HepG2 (cell line): ENCODE measurements around the gene DHH. TPM values are rescaled to one million over a fixed set of nuclear protein-coding genes. Genes with fewer than 3 reads are reported as not detected.

Source experiments
- ATF7-NPFF ChIP-seq: sonication (generic); formaldehyde crosslinking; IDR thresholded peaks from 2 replicates; pipeline ENCODE4 v1.8.1; 2023; ENCODE audit warnings: mild to moderate bottlenecking, low read depth, missing genetic modification reagents, moderate library complexity
- CEBPB ChIP-seq: IDR thresholded peaks from 2 replicates; pipeline ENCODE4 v1.6.1; 2011; ENCODE audit warnings: low read depth, low read length, improper control_type of control experiment, borderline replicate concordance
- CREB3 ChIP-seq: sonication (generic); formaldehyde crosslinking; IDR thresholded peaks from 2 replicates; pipeline ENCODE4 v1.5.0; 2020; ENCODE audit warnings: missing genetic modification reagents
- FOXK1 ChIP-seq: sonication (generic); formaldehyde crosslinking; IDR thresholded peaks from 2 replicates; pipeline ENCODE4 v1.4.0; 2020; ENCODE audit warnings: low read depth, missing genetic modification reagents, borderline replicate concordance
- IRX3 ChIP-seq: sonication (generic); formaldehyde crosslinking; IDR thresholded peaks from 2 replicates; pipeline ENCODE4 v1.8.1; 2023; ENCODE audit warnings: mild to moderate bottlenecking, low read depth, missing genetic modification reagents, borderline replicate concordance
- KDM5B ChIP-seq: sonication (generic); formaldehyde crosslinking; IDR thresholded peaks from 2 replicates; pipeline ENCODE4 v1.4.0; 2020; ENCODE audit warnings: missing genetic modification reagents, mild to moderate bottlenecking, borderline replicate concordance
- MLLT10 ChIP-seq: sonication (generic); formaldehyde crosslinking; IDR thresholded peaks from 2 replicates; pipeline ENCODE4 v1.4.0; 2020; ENCODE audit warnings: missing genetic modification reagents
- MYC ChIP-seq: sonication (generic); formaldehyde crosslinking; IDR thresholded peaks from 2 replicates; pipeline ENCODE4 v1.9.0; 2021; ENCODE audit warnings: missing genetic modification reagents, borderline replicate concordance
- NKX3-1 ChIP-seq: sonication (generic); formaldehyde crosslinking; IDR thresholded peaks from 2 replicates; pipeline ENCODE4 v1.5.0; 2020; ENCODE audit warnings: missing genetic modification reagents
- NR3C1 ChIP-seq: sonication (generic); formaldehyde crosslinking; IDR thresholded peaks from 2 replicates; pipeline ENCODE4 v1.4.0; 2020; ENCODE audit warnings: missing genetic modification reagents
- RNF219 ChIP-seq: sonication (generic); formaldehyde crosslinking; IDR thresholded peaks from 2 replicates; pipeline ENCODE4 v1.5.0; 2020; ENCODE audit warnings: mild to moderate bottlenecking, missing genetic modification reagents
- SIX1 ChIP-seq: sonication (generic); formaldehyde crosslinking; IDR thresholded peaks from 2 replicates; pipeline ENCODE4 v1.4.0; 2020; ENCODE audit warnings: missing genetic modification reagents, borderline replicate concordance
- SRSF1 ChIP-seq: fragments of 200-400 bp; formaldehyde crosslinking; optimal IDR thresholded peaks from 2 replicates; pipeline ENCODE3; 2017; ENCODE audit warnings: mild to moderate bottlenecking, low read depth, low read length, moderate library complexity
- SRY ChIP-seq: sonication (generic); formaldehyde crosslinking; IDR thresholded peaks from 2 replicates; pipeline ENCODE4 v1.8.0; 2022; ENCODE audit warnings: mild to moderate bottlenecking, missing genetic modification reagents
- ZMYM4 ChIP-seq: sonication (generic); formaldehyde crosslinking; IDR thresholded peaks from 2 replicates; pipeline ENCODE4 v1.8.1; 2023; ENCODE audit warnings: mild to moderate bottlenecking, missing genetic modification reagents
- ZNF17 ChIP-seq: sonication (generic); formaldehyde crosslinking; IDR thresholded peaks from 2 replicates; pipeline ENCODE4 v1.5.0; 2020; ENCODE audit warnings: mild to moderate bottlenecking, missing genetic modification reagents
- ZNF232 ChIP-seq: sonication (generic); formaldehyde crosslinking; IDR thresholded peaks from 2 replicates; pipeline ENCODE4 v1.4.0; 2020; ENCODE audit warnings: missing genetic modification reagents, borderline replicate concordance
- ZNF430 ChIP-seq: sonication (generic); formaldehyde crosslinking; IDR thresholded peaks from 2 replicates; pipeline ENCODE4 v1.9.0; 2021; ENCODE audit warnings: mild to moderate bottlenecking, missing genetic modification reagents
- ZNF839 ChIP-seq: sonication (generic); formaldehyde crosslinking; IDR thresholded peaks from 2 replicates; pipeline ENCODE4 v1.4.0; 2020; ENCODE audit warnings: missing genetic modification reagents, mild to moderate bottlenecking, borderline replicate concordance
- polyA plus RNA-seq, 8 experiments: library from polyadenylated mRNA; depleted of rRNA in 3 of 8; stranded (reverse) in 7 of 8; unstranded in 1 of 8; fragments of >200 nt; fragmentation: Illumina TruSeq in 4 of 8; extraction: Trizol in 4 of 8; gene quantifications; 2 replicates each; pipeline versions ENCODE4 v1.2.1 to v1.2.3, GENCODE V29; 2011 to 2016; ENCODE audit warnings: low read depth in 4 of 8, missing spikeins in 1 of 8, mixed read lengths in 1 of 8; ENCODE audit not compliant: insufficient read depth in 1 of 8
- total RNA-seq, 5 experiments: library from RNA; depleted of rRNA; stranded (reverse); fragments of >200 nt; fragmentation: Illumina TruSeq; extraction: Trizol; gene quantifications; 2 replicates each; pipeline ENCODE4 v1.2.3, GENCODE V29; 2016; ENCODE audit warnings: low read depth in 1 of 5
- TF ChIP-seq, protein P1 (sequence below): sonication (generic); formaldehyde crosslinking; IDR thresholded peaks from 2 replicates; pipeline ENCODE4 v1.4.0; 2020; ENCODE audit warnings: missing genetic modification reagents, borderline replicate concordance
- TF ChIP-seq, protein P2 (sequence below): sonication (generic); formaldehyde crosslinking; IDR thresholded peaks from 2 replicates; pipeline ENCODE4 v1.8.0; 2022; ENCODE audit warnings: mild to moderate bottlenecking, missing genetic modification reagents, moderate library complexity

DHH gene
- total and polyA plus RNA-seq, 2 of the 13 experiments (the other 11 are each of a cell fraction or from before 2014, with no cell fraction given) = not detected

DNA sequence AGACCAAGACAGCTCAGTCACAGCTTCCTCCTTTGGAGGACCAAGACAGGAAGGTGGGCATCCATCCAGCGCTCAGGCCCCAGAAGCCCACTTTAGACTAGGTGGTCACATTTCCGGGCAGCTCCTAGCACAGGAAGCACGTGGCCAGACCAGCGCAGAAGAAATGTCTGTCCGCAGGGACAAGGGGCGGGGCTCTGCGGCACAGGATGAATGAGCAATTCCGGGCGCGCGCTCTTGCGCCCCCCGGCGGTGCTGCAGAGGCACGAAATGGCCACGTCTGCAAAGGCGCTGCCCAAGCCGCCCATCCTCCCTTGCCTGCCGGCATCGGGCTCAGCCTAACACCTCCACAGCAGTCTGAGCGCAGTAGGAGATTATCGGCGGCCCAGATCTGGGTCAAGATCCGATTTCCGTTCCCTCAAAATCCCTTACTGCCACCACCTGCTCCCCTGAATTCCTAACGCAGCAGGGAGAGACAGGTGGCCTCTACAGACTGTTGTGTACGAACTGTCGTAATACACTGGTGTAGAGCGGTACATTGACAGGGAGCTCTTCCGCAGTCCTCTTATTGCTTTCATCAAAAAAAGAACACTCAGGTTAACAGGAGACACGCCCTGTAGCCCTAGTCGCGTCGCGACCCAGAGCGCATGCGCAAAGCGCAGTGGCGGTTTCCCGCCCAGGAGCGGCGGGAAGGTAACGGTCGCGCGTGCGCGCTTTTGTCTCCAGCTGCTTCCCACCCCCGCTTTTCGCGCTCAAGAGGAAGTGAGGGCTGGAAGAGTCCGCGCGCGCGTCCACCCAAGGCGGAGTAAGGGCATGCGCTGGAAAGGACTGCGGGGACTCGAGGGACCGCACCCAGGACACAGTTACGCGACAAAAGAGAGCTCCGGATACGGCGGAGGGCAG, 35.8 kb upstream of the DHH start (continued):
- TF ChIP-seq CREB3 (CRISPR knock-in tag) (peak; percentile 39; the same call in 1 of the 2 replicates), ZNF17 (peak; percentile 91), MYC (CRISPR knock-in tag) (peak; percentile 94), ATF7-NPFF (CRISPR knock-in tag) (peak; percentile 87), ZMYM4 (CRISPR knock-in tag) (peak; percentile 85), ZNF430 (CRISPR knock-in tag) (peak; percentile 51), RNF219 (peak; percentile 92), SRY (CRISPR knock-in tag) (0 out of 2 replicates have a peak, but pooled peaks have one; percentile 52), ZNF839 (no peak), FOXK1 (CRISPR knock-in tag) (peak; percentile 18; the same call in 1 of the 2 replicates), IRX3 (CRISPR knock-in tag) (peak; percentile 75; the same call in 1 of the 2 replicates), KDM5B (CRISPR knock-in tag) (peak; percentile 91; the same call in 1 of the 2 replicates), NR3C1 (CRISPR knock-in tag) (no peak), SIX1 (CRISPR knock-in tag) (no peak), ZNF232 (CRISPR knock-in tag) (peak; percentile 78; the same call in 1 of the 2 replicates), CEBPB (no peak), MLLT10 (CRISPR knock-in tag) (no peak), NKX3-1 (0 out of 2 replicates have a peak, but pooled peaks have one; percentile 38), SRSF1 (no peak)
- TF ChIP-seq, protein P1, sequence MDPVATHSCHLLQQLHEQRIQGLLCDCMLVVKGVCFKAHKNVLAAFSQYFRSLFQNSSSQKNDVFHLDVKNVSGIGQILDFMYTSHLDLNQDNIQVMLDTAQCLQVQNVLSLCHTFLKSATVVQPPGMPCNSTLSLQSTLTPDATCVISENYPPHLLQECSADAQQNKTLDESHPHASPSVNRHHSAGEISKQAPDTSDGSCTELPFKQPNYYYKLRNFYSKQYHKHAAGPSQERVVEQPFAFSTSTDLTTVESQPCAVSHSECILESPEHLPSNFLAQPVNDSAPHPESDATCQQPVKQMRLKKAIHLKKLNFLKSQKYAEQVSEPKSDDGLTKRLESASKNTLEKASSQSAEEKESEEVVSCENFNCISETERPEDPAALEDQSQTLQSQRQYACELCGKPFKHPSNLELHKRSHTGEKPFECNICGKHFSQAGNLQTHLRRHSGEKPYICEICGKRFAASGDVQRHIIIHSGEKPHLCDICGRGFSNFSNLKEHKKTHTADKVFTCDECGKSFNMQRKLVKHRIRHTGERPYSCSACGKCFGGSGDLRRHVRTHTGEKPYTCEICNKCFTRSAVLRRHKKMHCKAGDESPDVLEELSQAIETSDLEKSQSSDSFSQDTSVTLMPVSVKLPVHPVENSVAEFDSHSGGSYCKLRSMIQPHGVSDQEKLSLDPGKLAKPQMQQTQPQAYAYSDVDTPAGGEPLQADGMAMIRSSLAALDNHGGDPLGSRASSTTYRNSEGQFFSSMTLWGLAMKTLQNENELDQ (CRISPR knock-in tag) = no peak
- TF ChIP-seq, protein P2, sequence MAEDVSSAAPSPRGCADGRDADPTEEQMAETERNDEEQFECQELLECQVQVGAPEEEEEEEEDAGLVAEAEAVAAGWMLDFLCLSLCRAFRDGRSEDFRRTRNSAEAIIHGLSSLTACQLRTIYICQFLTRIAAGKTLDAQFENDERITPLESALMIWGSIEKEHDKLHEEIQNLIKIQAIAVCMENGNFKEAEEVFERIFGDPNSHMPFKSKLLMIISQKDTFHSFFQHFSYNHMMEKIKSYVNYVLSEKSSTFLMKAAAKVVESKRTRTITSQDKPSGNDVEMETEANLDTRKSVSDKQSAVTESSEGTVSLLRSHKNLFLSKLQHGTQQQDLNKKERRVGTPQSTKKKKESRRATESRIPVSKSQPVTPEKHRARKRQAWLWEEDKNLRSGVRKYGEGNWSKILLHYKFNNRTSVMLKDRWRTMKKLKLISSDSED (CRISPR knock-in tag) = no peak
